ENCODE data around the gene XBP1. TPM values are rescaled to one million over a fixed set of nuclear protein-coding genes. Genes with fewer than 3 reads are reported as not detected.

XBP1 gene
- total and polyA plus RNA-seq, 2 of the 13 experiments (the other 11 are each of a cell fraction or from before 2014, with no cell fraction given) = 416 to 427 TPM

- TF ChIP-seq AKNA (CRISPR knock-in tag; IDR thresholded peaks at IDR 0.05; ENCODE audit: borderline replicate concordance) (no peak), SMAD3 (CRISPR knock-in tag; IDR thresholded peaks at IDR 0.05) (0 out of 2 replicates have a peak, but pooled peaks have one; percentile 13), CREB3 (CRISPR knock-in tag; IDR thresholded peaks at IDR 0.05) (no peak), KDM5B (CRISPR knock-in tag; IDR thresholded peaks at IDR 0.05; ENCODE audit: borderline replicate concordance) (no peak), ZNF737 (CRISPR knock-in tag; IDR thresholded peaks at IDR 0.05; ENCODE audit: borderline replicate concordance) (no peak), ZFAT (CRISPR knock-in tag; conservative IDR thresholded peaks at IDR 0.05) (no peak), FOXK1 (CRISPR knock-in tag; IDR thresholded peaks at IDR 0.05; ENCODE audit: borderline replicate concordance, low read depth) (peak; percentile 70; the same call in 1 of the 2 replicates), HNRNPLL (IDR thresholded peaks at IDR 0.05; ENCODE audit: low read depth, low read length, poor library complexity, severe bottlenecking) (no peak), HMG20A (CRISPR knock-in tag; IDR thresholded peaks at IDR 0.05; ENCODE audit: borderline replicate concordance) (peak; percentile 72; the same call in 1 of the 2 replicates), ZNF143 (CRISPR knock-in tag; IDR thresholded peaks at IDR 0.05) (no peak), HDAC1 (CRISPR knock-in tag; IDR thresholded peaks at IDR 0.05) (peak; percentile 36; the same call in 1 of the 2 replicates), ZXDC (CRISPR knock-in tag; IDR thresholded peaks at IDR 0.05) (no peak), ZNF572 (CRISPR knock-in tag; IDR thresholded peaks at IDR 0.05) (no peak), ARID3A (IDR thresholded peaks at IDR 0.05; ENCODE audit: low read depth, low read length) (peak; percentile 65)
- TF ChIP-seq, protein P1, sequence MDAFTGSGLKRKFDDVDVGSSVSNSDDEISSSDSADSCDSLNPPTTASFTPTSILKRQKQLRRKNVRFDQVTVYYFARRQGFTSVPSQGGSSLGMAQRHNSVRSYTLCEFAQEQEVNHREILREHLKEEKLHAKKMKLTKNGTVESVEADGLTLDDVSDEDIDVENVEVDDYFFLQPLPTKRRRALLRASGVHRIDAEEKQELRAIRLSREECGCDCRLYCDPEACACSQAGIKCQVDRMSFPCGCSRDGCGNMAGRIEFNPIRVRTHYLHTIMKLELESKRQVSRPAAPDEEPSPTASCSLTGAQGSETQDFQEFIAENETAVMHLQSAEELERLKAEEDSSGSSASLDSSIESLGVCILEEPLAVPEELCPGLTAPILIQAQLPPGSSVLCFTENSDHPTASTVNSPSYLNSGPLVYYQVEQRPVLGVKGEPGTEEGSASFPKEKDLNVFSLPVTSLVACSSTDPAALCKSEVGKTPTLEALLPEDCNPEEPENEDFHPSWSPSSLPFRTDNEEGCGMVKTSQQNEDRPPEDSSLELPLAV (CRISPR knock-in tag; conservative IDR thresholded peaks at IDR 0.05; ENCODE audit: low read depth) = no peak; the same call in 1 of the 2 replicates
Observed at GRCh38 chr22:28783786-28784671, 16.3 kb downstream of the XBP1 start (continued).

Data from HepG2 (cell line).